Trophoblast cell (in vitro differentiated cells and primary cell): ENCODE measurements around the gene DLGAP4.

Experiments
- DNase-seq, 2 donors: peaks; one replicate each; pipeline ENCODE4 v3.0.0-alpha.2; 2016
- H2AFZ ChIP-seq: 2 replicates; pipeline ENCODE4 v1.6.1; 2013; ENCODE audit warnings: low read length, moderate library complexity, mild to moderate bottlenecking; ENCODE audit not compliant: insufficient read depth, poor library complexity
- H2AK5ac ChIP-seq: 2 replicates; pipeline ENCODE4 v1.6.1; 2013; ENCODE audit warnings: mild to moderate bottlenecking, low read length
- H2BK120ac ChIP-seq: 2 replicates; pipeline ENCODE4 v1.6.1; 2013; ENCODE audit warnings: low read length, mild to moderate bottlenecking, moderate library complexity; ENCODE audit not compliant: insufficient read depth, poor library complexity
- H2BK12ac ChIP-seq: 2 replicates; pipeline ENCODE4 v1.6.1; 2013; ENCODE audit warnings: mild to moderate bottlenecking, low read length, moderate library complexity
- H2BK5ac ChIP-seq: 2 replicates; pipeline ENCODE4 v1.6.1; 2013; ENCODE audit warnings: low read length, low read depth, moderate library complexity, mild to moderate bottlenecking; ENCODE audit not compliant: poor library complexity
- H3K14ac ChIP-seq: 2 replicates; pipeline ENCODE4 v1.6.1; 2013; ENCODE audit warnings: mild to moderate bottlenecking, low read length
- H3K18ac ChIP-seq: 2 replicates; pipeline ENCODE4 v1.6.1; 2013; ENCODE audit warnings: mild to moderate bottlenecking, low read length
- H3K23ac ChIP-seq: 2 replicates; pipeline ENCODE4 v1.6.1; 2013; ENCODE audit warnings: low read length
- H3K27ac ChIP-seq: 2 replicates; pipeline ENCODE4 v1.5.1; 2013; ENCODE audit warnings: low read depth, mild to moderate bottlenecking, inconsistent platforms, low read length, moderate library complexity
- H3K27me3 ChIP-seq: 2 replicates; pipeline ENCODE4 v1.6.1; 2013; ENCODE audit warnings: inconsistent platforms, mild to moderate bottlenecking, low read length, moderate library complexity; ENCODE audit not compliant: insufficient read depth
- H3K36me3 ChIP-seq, 2 experiments: 1 replicate in 1 of 2; 2 replicates in 1 of 2; pipeline ENCODE4 v1.6.1; 2013; ENCODE audit warnings: low read length in 2 of 2, mild to moderate bottlenecking in 2 of 2, moderate library complexity in 1 of 2; ENCODE audit not compliant: insufficient read depth in 2 of 2, control insufficient read depth in 1 of 2
- H3K4ac ChIP-seq: 2 replicates; pipeline ENCODE4 v1.6.1; 2013; ENCODE audit warnings: low read depth, mild to moderate bottlenecking, low read length, moderate library complexity
- H3K4me1 ChIP-seq, 2 experiments: 1 replicate in 1 of 2; 2 replicates in 1 of 2; pipeline ENCODE4 v1.6.1; 2013; ENCODE audit warnings: low read length in 2 of 2, mild to moderate bottlenecking in 2 of 2, moderate library complexity in 1 of 2; ENCODE audit not compliant: insufficient read depth in 2 of 2, control insufficient read depth in 1 of 2
- H3K4me2 ChIP-seq: 2 replicates; pipeline ENCODE4 v1.6.1; 2013; ENCODE audit warnings: inconsistent platforms, mild to moderate bottlenecking, low read length, moderate library complexity
- H3K4me3 ChIP-seq: 2 replicates; pipeline ENCODE4 v1.5.1; 2013; ENCODE audit warnings: mild to moderate bottlenecking, low read depth, low read length, inconsistent platforms
- H3K79me1 ChIP-seq: one replicate; pipeline ENCODE4 v1.6.1; 2013; ENCODE audit warnings: low read length
- H3K79me2 ChIP-seq: 2 replicates; pipeline ENCODE4 v1.6.1; 2013; ENCODE audit warnings: low read length, mild to moderate bottlenecking; ENCODE audit not compliant: control insufficient read depth, insufficient read depth, poor library complexity
- H3K9ac ChIP-seq: 2 replicates; pipeline ENCODE4 v1.6.1; 2013; ENCODE audit warnings: mild to moderate bottlenecking, low read length
- H3K9me3 ChIP-seq: 2 replicates; pipeline ENCODE4 v1.6.1; 2013; ENCODE audit warnings: low read depth, mild to moderate bottlenecking, control low read depth, inconsistent platforms, low read length; ENCODE audit not compliant: insufficient read depth
- H4K12ac ChIP-seq: 2 replicates; pipeline ENCODE4 v1.6.1; 2013; ENCODE audit warnings: low read depth, mild to moderate bottlenecking, low read length, moderate library complexity
- H4K8ac ChIP-seq: 2 replicates; pipeline ENCODE4 v1.6.1; 2013; ENCODE audit warnings: low read depth, mild to moderate bottlenecking, low read length, moderate library complexity
- H4K91ac ChIP-seq: one replicate; pipeline ENCODE4 v1.6.1; 2013; ENCODE audit warnings: low read depth, mild to moderate bottlenecking, low read length, moderate library complexity
- WGBS: extraction: QIAGEN DNeasy Blood & Tissue Kit; methylation state at CpG from one replicate; pipeline ENCODE4 v1.1.7; 2013; ENCODE audit warnings: missing lambda C conversion rate; ENCODE audit not compliant: insufficient read length, insufficient coverage; ENCODE audit errors: extremely low coverage; 5-methylcytosine and 5-hydroxymethylcytosine counted together

DLGAP4 gene

DNA sequence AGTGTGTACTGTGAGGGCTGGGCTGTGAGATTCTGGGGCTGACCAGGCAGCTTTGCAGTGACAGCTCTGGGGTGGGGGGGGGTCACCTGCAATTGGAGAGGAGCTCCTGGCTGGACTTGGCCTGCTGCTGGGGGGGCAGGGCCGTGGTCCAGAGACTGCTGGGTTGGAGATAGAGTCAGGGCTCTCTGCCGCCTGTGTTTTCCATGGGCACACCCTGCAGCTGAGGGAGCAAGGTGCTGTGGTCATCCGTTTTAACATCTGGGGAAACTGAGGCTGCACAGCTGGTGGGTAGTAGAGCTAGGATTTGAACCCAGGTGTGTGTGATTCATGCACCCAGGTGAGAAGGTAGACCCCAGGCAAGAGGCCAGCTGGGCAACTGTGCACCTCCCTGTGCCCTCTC, 7.3 kb downstream of the DLGAP4 start:
- Histone ChIP-seq H2BK12ac (no peak overlapping the region), H3K4me2 (no peak overlapping the region), H3K36me3 (no peaks in the 10 kb centered on the region), H3K4ac (no peak overlapping the region), H3K9ac (no peak overlapping the region), H3K79me1 (no peaks in the 10 kb centered on the region), H2BK5ac (no peak overlapping the region), H3K79me2 (no peaks in the 10 kb centered on the region), H3K18ac (no peak overlapping the region), H3K14ac (no peak overlapping the region), H2AFZ (no peak overlapping the region), H3K27me3 (peaks cover 3% of the 10 kb centered on the region), H4K8ac (no peak overlapping the region), H3K4me1 (no peaks in the 10 kb centered on the region), H4K91ac (no peak overlapping the region), H3K4me3 (no peak overlapping the region), H4K12ac (no peak overlapping the region), H3K9me3 (peaks cover 6% of the 10 kb centered on the region), H3K23ac (no peak overlapping the region), H3K27ac (no peak overlapping the region), H2BK120ac (no peak overlapping the region), H2AK5ac (no peak overlapping the region)
- WGBS = no CpG with 5 or more reads among the region's 3 CpGs
- DNase-seq = no peak

DNA sequence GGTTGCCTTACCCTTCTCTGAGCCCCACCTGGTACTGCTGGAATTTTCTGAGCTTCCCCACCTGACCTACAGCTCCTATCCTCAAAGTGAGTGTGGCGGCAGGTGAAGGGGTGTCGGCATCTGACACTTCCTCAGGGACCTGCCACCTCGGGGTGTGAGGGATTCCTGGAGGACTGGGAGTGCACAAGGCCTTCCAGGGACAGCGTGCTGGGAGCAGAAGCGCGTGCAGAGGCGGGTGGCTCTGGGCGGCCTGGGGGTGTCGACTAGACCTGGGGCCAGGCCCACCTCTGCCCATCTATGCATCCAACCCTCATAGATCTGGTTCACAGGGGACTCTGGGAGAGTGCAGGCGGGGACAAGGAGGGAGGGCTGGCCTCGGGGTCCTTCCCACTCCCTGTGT, 7.8 kb downstream of the DLGAP4 start:
- H3K79me2 ChIP-seq = no peaks in the 10 kb centered on the region
- no CpG with 5 or more reads among the region's 11 CpGs for WGBS
- no peak overlapping the region for H2BK120ac ChIP-seq
- H3K36me3 ChIP-seq = no peaks in the 10 kb centered on the region
- H3K4me1 ChIP-seq = no peaks in the 10 kb centered on the region
- no peak overlapping the region for H3K9ac ChIP-seq
- H3K4me2 ChIP-seq = no peak overlapping the region
- peaks cover 3% of the 10 kb centered on the region for H3K27me3 ChIP-seq
- no peak overlapping the region for H2BK12ac ChIP-seq
- H4K12ac ChIP-seq = no peak overlapping the region
- H2BK5ac ChIP-seq = no peak overlapping the region
- H3K18ac ChIP-seq = no peak overlapping the region
- no peak overlapping the region for H2AFZ ChIP-seq
- H3K23ac ChIP-seq = no peak overlapping the region
- H4K91ac ChIP-seq = no peak overlapping the region
- H3K4ac ChIP-seq = no peak overlapping the region
- H4K8ac ChIP-seq = no peak overlapping the region
- peaks cover 6% of the 10 kb centered on the region for H3K9me3 ChIP-seq
- no peak overlapping the region for H3K4me3 ChIP-seq
- H2AK5ac ChIP-seq = no peak overlapping the region
- DNase-seq = no peak
- no peak overlapping the region for H3K27ac ChIP-seq
- H3K79me1 ChIP-seq = no peaks in the 10 kb centered on the region
- no peak overlapping the region for H3K14ac ChIP-seq

DNA sequence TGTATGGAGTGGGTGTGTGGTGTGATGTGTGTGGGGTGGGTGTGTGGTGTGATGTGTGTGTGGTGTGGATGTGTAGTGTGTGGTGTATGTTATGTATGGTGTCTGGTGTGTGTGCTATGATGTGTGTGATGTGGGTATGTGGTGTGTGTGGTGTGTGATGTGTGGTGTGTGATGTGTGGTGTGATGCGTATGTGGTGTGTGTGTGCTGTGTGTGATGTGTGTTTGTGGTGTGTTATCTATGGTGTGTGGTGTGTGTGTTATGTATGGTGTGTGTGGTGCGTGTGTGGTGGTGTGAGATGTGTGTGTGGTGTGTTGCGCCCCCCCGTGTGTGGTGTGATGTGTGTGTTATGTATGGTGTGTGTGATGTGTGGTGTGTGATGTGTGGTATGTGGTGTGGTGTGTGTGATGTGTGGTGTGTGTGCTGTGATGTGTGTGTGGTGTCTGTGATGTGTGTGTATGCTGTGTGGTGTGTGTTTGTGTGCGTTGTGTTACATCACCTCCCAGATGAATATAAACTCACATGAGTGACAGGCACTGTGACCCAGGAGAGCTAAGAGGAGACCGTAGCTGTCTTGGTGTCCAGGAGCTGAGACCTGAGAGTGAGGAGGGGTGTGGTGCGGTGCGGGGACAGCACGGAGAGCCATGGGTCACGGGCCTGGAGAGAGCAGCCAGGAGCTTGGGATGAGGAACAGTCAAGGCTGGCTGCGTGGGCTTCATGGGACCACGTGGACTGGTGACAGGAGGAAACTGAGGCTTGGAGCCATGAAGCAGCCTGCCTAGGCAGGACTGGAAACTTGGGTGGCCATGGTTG, 8.8 kb downstream of the DLGAP4 start:
- Histone ChIP-seq H3K9ac (no peak overlapping the region), H3K4me3 (peak overlapping the region; percentile 47), H3K14ac (no peak overlapping the region), H2AK5ac (no peak overlapping the region), H3K79me2 (no peaks in the 10 kb centered on the region), H3K4ac (no peak overlapping the region), H4K8ac (no peak overlapping the region), H3K27me3 (no peaks in the 10 kb centered on the region), H3K23ac (peak overlapping the region; percentile 37), H3K18ac (no peak overlapping the region), H2BK120ac (no peak overlapping the region), H3K9me3 (peaks cover 6% of the 10 kb centered on the region), H2BK12ac (no peak overlapping the region), H3K27ac (no peak overlapping the region), H4K91ac (no peak overlapping the region), H2BK5ac (no peak overlapping the region), H3K79me1 (no peaks in the 10 kb centered on the region), H4K12ac (no peak overlapping the region), H3K4me2 (no peak overlapping the region), H3K36me3 (no peaks in the 10 kb centered on the region), H2AFZ (no peak overlapping the region), H3K4me1 (no peaks in the 10 kb centered on the region)
- peak in 1 of 2 donors; percentile 14 for DNase-seq
- 100% methylated on average over 1 of the region's 12 CpGs for WGBS

DNA sequence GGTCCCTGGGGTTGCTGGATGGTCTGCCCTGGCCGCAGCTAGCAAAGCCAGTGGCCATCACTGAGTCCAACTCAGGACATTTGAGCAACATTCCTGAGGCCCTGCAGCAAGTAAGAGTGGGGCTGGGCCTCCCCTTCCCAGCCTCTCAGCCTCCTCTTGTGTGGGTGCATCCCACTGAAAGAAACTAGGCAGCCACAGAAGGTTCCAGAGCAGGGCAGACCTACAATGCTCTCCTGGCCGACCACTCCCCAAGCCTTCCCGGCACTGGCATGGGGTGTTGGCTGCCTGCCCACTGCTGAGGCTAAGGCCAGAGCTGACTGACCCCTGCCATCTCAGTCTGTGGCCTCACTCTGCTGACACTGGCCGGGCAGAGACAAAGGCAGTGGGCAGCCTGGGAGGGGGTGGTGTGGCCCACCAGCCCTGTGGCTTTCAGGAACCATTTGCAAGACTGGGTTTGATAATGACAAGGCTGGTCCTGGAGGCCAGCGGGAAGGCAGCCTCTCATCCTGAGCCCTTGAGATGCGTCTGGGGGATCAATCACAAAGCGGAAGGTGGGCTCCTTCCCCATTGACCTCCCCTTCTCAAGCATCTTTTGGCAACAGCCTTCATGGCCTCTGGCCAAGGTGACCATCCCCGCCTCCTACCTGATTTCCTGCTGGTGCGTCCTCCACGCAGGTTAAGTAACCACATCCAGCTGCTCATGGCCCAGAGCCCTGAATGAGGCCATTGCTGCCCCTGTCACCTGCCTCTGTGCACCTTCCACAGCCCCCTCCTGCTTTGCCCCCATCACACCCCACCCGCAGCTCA, 9.6 kb downstream of the DLGAP4 start:
- Histone ChIP-seq H3K4me3 (no peak overlapping the region), H3K14ac (no peak overlapping the region), H2AFZ (no peak overlapping the region)

More for the DNA sequence above, 9.6 kb downstream of the DLGAP4 start:
- Histone ChIP-seq H3K79me2 (no peaks in the 10 kb centered on the region), H3K79me1 (no peaks in the 10 kb centered on the region), H2AK5ac (no peak overlapping the region), H3K4ac (no peak overlapping the region), H4K8ac (no peak overlapping the region), H4K91ac (no peak overlapping the region), H4K12ac (no peak overlapping the region), H2BK12ac (no peak overlapping the region), H3K18ac (no peak overlapping the region), H3K23ac (no peak overlapping the region), H3K36me3 (no peaks in the 10 kb centered on the region), H3K27ac (no peak overlapping the region), H3K27me3 (no peaks in the 10 kb centered on the region), H2BK120ac (no peak overlapping the region), H3K9me3 (peaks cover 6% of the 10 kb centered on the region), H3K4me1 (no peaks in the 10 kb centered on the region), H3K9ac (no peak overlapping the region), H2BK5ac (no peak overlapping the region), H3K4me2 (no peak overlapping the region)
- WGBS = no CpG with 5 or more reads among the region's 11 CpGs
- DNase-seq = no peak
